HG02642 (cell line): ENCODE measurements around the gene POGK.
"Not testable (repeated sequence)": the region's sequence is repeated elsewhere in the genome, so short reads cannot be mapped to it uniquely, and the experiment has no call there.

Experiments used
- ATAC-seq: cut with Tn5 transposase; IDR thresholded peaks from one replicate; pipeline ENCODE4 v1.9.1; 2021; ENCODE audit warnings: mild to moderate bottlenecking; ENCODE audit not compliant: unreplicated experiment, poor library complexity

The POGK gene

GRCh38 chr1:166855558-166855957, 16.3 kb downstream of the POGK start:
- ATAC-seq = no peak

GRCh38 chr1:166857995-166858394, 18.7 kb downstream of the POGK start:
- ATAC-seq = no peak

GRCh38 chr1:166858726-166859419, 19.6 kb downstream of the POGK start:
- ATAC-seq = no peak

- no peak for ATAC-seq
Measured at GRCh38 chr1:166859597-166859996, 20.3 kb downstream of the POGK start.

GRCh38 chr1:166865926-166866325, 26.7 kb downstream of the POGK start:
- no peak for ATAC-seq

- ATAC-seq = no peak
Measured at GRCh38 chr1:166868639-166869038, 29.4 kb downstream of the POGK start.

- ATAC-seq = no peak
Measured at GRCh38 chr1:166869318-166870099, 30.2 kb downstream of the POGK start.

GRCh38 chr1:166870584-166870983, 31.3 kb downstream of the POGK start:
- ATAC-seq = no peak

GRCh38 chr1:166874464-166874863, 35.2 kb downstream of the POGK start:
- ATAC-seq = no peak

GRCh38 chr1:166875302-166875733, 36.0 kb downstream of the POGK start:
- no peak for ATAC-seq

- ATAC-seq = peak; percentile 89
Measured at GRCh38 chr1:166875734-166876539, 36.7 kb downstream of the POGK start, which contains the start of gene TADA1. TADA1 (minus strand) TSS chr1:166876264; CDS start chr1:166876233, 31 bp downstream.

GRCh38 chr1:166876540-166876838, 37.2 kb downstream of the POGK start:
- ATAC-seq = peak; percentile 2

- not testable (repeated sequence) for ATAC-seq
Measured at GRCh38 chr1:166878173-166878917, 39.1 kb downstream of the POGK start.

- ATAC-seq = no peak
Measured at GRCh38 chr1:166882893-166883292, 43.6 kb downstream of the POGK start.

GRCh38 chr1:166884040-166884642, 44.9 kb downstream of the POGK start:
- peak; percentile 69 for ATAC-seq

- no peak for ATAC-seq
Measured at GRCh38 chr1:166884971-166885370, 45.7 kb downstream of the POGK start.

- no peak for ATAC-seq
Measured at GRCh38 chr1:166888373-166889111, 49.3 kb downstream of the POGK start.

- no peak for ATAC-seq
Measured at GRCh38 chr1:166889776-166890175, 50.5 kb downstream of the POGK start.

- no peak for ATAC-seq
Measured at GRCh38 chr1:166895766-166896165, 56.5 kb downstream of the POGK start.
